Measurements from ENCODE around the gene DNM2.
A peak's percentile ranks its signal among the peaks of the same experiment; 100 is the strongest.
"Not testable (repeated sequence)": the region's sequence is repeated elsewhere in the genome, so short reads cannot be mapped to it uniquely, and the experiment has no call there.

DNM2 gene

GRCh38 chr19:10717356-10718204 is at the start of gene DNM2:
Gene DNM2, plus strand, starts transcription at chr19:10718079. Its CDS starts 164 bp downstream, at chr19:10718243.
- in situ Hi-C loops (cut with HindIII; ENCODE audit: low pct_unique_long_range_greater_than_20kb, low sequenced_read_pairs) = no loop called here
- no peak for TF ChIP-seq JUND (IDR thresholded peaks at IDR 0.05; ENCODE audit: low read depth)
- peak; percentile 92 to 100 for DNase-seq (ENCODE audit: low read depth in 1 of 2, low spot score in 1 of 2)

DNA sequence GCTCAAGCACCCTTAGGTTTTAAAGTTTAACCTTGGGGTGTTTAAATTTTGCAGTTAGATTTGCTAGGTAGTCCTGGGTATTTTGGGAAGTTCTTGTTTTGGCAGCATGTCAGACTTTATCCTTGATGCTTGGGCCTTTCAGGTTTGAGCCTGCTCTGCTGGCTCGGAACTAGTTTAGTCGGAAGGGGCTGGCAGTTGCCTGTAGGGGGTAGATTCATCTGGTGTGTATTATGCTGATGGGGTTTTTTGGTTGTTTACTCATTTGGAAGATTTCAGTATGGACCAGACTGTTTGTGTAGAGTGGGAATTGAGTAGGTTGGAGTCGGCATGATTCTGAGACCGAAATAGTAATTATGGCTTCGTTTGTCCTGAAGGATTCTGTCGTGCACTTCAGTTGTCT is 48.6 kb upstream of the DNM2 start:
- DNase-seq (ENCODE audit: low read depth in 1 of 2, low spot score in 1 of 2) = no peak
- in situ Hi-C loops (cut with HindIII; ENCODE audit: low pct_unique_long_range_greater_than_20kb, low sequenced_read_pairs) = no loop called here
- no peak for TF ChIP-seq JUND (IDR thresholded peaks at IDR 0.05; ENCODE audit: low read depth)

DNA sequence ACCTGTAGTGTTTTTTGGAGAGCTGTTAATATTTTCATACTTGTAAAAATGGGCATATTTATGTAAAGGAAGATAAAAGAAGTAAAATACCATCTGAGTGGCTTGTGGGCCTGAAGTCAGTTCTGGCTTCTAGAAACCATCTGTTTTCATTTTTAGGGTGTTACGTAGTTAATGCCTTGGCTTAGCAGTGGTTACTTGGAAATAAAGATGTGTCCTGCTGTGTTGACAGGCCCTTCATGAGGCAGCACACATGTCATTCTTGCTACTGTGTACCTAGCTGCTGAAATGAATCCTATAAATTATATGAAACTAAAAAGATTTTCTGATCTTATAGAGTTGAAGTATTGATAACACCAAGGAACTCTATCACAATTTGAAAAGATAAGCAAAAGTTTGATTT is 47.7 kb upstream of the DNM2 start:
- no peak for DNase-seq (ENCODE audit: low read depth in 1 of 2, low spot score in 1 of 2)
- in situ Hi-C loops (cut with HindIII; ENCODE audit: low pct_unique_long_range_greater_than_20kb, low sequenced_read_pairs) = no loop called here
- no peak for TF ChIP-seq JUND (IDR thresholded peaks at IDR 0.05; ENCODE audit: low read depth)

GRCh38 chr19:10670876-10671804 is 46.7 kb upstream of the DNM2 start:
- in situ Hi-C loops (cut with HindIII; ENCODE audit: low pct_unique_long_range_greater_than_20kb, low sequenced_read_pairs) = no loop called here
- no peak for TF ChIP-seq JUND (IDR thresholded peaks at IDR 0.05; ENCODE audit: low read depth)
- DNase-seq (ENCODE audit: low read depth in 1 of 2, low spot score in 1 of 2) = no peak

GRCh38 chr19:10671922-10672321 is 46.0 kb upstream of the DNM2 start:
- DNase-seq (ENCODE audit: low read depth in 1 of 2, low spot score in 1 of 2); in situ Hi-C loops (cut with HindIII; ENCODE audit: low pct_unique_long_range_greater_than_20kb, low sequenced_read_pairs): not testable (repeated sequence)

- in situ Hi-C loops (cut with HindIII; ENCODE audit: low pct_unique_long_range_greater_than_20kb, low sequenced_read_pairs); DNase-seq (ENCODE audit: low read depth in 1 of 2, low spot score in 1 of 2): not testable (repeated sequence)
Observed at GRCh38 chr19:10675214-10675613, 42.7 kb upstream of the DNM2 start.

GRCh38 chr19:10677751-10678150 is 40.1 kb upstream of the DNM2 start:
- no peak for TF ChIP-seq JUND (IDR thresholded peaks at IDR 0.05; ENCODE audit: low read depth)
- no peak for DNase-seq (ENCODE audit: low read depth in 1 of 2, low spot score in 1 of 2)
- in situ Hi-C loops (cut with HindIII; ENCODE audit: low pct_unique_long_range_greater_than_20kb, low sequenced_read_pairs) = no loop called here

DNA sequence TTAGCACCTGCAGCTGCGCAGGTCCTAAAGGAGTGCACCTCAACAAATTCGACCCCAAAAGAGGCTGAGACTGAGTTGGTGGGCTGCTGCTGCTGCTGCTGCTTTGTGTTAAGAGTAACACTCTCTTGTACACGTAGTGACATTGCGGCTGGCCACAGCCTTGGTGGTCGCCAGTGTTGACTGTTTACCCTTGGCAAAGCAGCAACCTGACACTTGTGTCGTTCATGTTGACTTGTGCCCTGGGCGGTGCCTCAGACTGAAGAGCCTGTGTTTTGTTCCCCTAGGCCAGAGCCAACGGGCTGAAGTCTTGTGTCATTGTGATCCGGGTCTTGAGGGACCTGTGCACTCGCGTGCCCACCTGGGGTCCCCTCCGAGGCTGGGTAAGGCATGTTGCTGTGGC is 39.1 kb upstream of the DNM2 start:
- TF ChIP-seq JUND (IDR thresholded peaks at IDR 0.05; ENCODE audit: low read depth) = no peak
- no peak for DNase-seq (ENCODE audit: low read depth in 1 of 2, low spot score in 1 of 2)
- in situ Hi-C loops (cut with HindIII; ENCODE audit: low pct_unique_long_range_greater_than_20kb, low sequenced_read_pairs) = no loop called here

DNA sequence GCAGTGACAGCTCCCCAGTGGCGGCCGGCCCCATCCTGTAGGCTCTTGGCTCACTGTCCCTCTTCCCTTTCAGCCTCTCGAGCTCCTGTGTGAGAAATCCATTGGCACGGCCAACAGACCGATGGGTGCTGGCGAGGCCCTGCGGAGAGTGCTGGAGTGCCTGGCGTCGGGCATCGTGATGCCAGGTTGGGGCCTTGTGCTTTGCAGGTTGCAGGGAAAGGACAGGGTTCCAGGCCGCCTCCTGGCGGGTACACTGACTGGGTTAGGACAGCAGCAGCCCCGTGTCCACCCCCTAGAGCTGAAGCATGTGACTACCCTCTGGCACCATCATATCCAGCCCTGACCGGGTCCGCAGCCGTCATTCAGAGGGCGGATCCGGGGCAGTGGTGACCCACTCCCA is 38.1 kb upstream of the DNM2 start:
- no peak for DNase-seq (ENCODE audit: low read depth in 1 of 2, low spot score in 1 of 2)
- in situ Hi-C loops (cut with HindIII; ENCODE audit: low pct_unique_long_range_greater_than_20kb, low sequenced_read_pairs) = no loop called here
- TF ChIP-seq JUND (IDR thresholded peaks at IDR 0.05; ENCODE audit: low read depth) = no peak

DNA sequence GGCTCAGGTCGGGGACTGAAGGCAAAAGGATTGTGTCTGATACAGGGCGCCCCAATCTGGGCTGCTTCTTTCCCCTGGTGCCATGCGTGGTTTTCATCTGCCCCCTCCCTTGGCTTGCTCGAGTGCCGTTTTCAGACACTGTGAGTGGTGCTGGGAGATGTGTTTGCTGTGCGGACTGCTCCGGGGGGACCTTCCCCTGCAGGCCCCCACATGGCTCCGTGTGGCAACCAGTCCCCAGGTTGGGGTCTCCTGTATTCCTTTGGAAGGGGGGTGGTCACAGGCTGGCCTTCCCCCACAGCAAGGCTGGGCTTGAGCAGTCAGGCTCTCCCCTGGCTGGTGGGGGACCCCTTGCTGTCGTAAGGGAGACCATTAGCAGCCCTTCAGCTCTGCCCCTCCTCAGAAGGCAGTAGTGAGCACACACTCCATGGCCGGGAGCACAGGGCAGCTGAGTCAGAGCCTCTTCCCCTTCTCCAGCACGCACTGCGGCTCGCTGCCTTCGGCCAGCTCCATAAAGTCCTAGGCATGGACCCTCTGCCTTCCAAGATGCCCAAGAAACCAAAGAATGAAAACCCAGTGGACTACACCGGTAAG is 37.2 kb upstream of the DNM2 start:
- DNase-seq (ENCODE audit: low read depth in 1 of 2, low spot score in 1 of 2) = no peak
- TF ChIP-seq JUND (IDR thresholded peaks at IDR 0.05; ENCODE audit: low read depth) = no peak
- in situ Hi-C loops (cut with HindIII; ENCODE audit: low pct_unique_long_range_greater_than_20kb, low sequenced_read_pairs) = no loop called here

- TF ChIP-seq JUND (IDR thresholded peaks at IDR 0.05; ENCODE audit: low read depth) = no peak
- in situ Hi-C loops (cut with HindIII; ENCODE audit: low pct_unique_long_range_greater_than_20kb, low sequenced_read_pairs) = no loop called here
- no peak for DNase-seq (ENCODE audit: low read depth in 1 of 2, low spot score in 1 of 2)
Observed at GRCh38 chr19:10681658-10682057, 36.2 kb upstream of the DNM2 start.

- in situ Hi-C loops (cut with HindIII; ENCODE audit: low pct_unique_long_range_greater_than_20kb, low sequenced_read_pairs) = no loop called here
- no peak for DNase-seq (ENCODE audit: low read depth in 1 of 2, low spot score in 1 of 2)
- no peak for TF ChIP-seq JUND (IDR thresholded peaks at IDR 0.05; ENCODE audit: low read depth)
Observed at GRCh38 chr19:10682397-10683063, 35.3 kb upstream of the DNM2 start.

All from T47D (cell line).